Left ventricle myocardium superior (tissue), 1 donor: ENCODE measurements around the gene ZNF330. TPM values are rescaled to one million over a fixed set of nuclear protein-coding genes. Genes with fewer than 3 reads are reported as not detected.

Source experiments
- total RNA-seq: library from RNA; stranded (reverse); fragmentation: NEBNext Ultra II Directional; extraction: Animal tissue kit (Norgen Biotek cat#: 25700); gene quantifications from one replicate; pipeline ENCODE4 v1.2.1, GENCODE V29; 2021
- donor health status: DM: no; HTN: yes; CAD: no; lungs with severe emphysema.

The ZNF330 gene
- total RNA-seq, 1 donor from 2014 or later: 160 TPM

Other genes with a start within 250 kb of the ZNF330 start
- gene RNF150, start 87.4 kb upstream of the ZNF330 start, total RNA-seq: 57.1 TPM